BE2C (cell line): ENCODE results near the gene C3.

Source experiments
- DNase-seq: peaks from one replicate; pipeline ENCODE4 v3.0.0-alpha.2; 2020
- H3K27me3 ChIP-seq: fragments of 250-450 bp; sonication (Bioruptor Pico); 2 replicates; pipeline ENCODE4 v1.5.1; 2020; ENCODE audit warnings: mild to moderate bottlenecking
- H3K36me3 ChIP-seq: fragments of 250-450 bp; sonication (Bioruptor Pico); 2 replicates; pipeline ENCODE4 v1.5.1; 2020; ENCODE audit warnings: mild to moderate bottlenecking
- H3K4me1 ChIP-seq: fragments of 250-450 bp; sonication (Bioruptor Pico); 2 replicates; pipeline ENCODE4 v1.5.1; 2020
- H3K4me3 ChIP-seq: 2 replicates; pipeline ENCODE4 v1.5.1; 2011; ENCODE audit warnings: low read depth, low read length
- H3K9me3 ChIP-seq: fragments of 250-450 bp; sonication (Bioruptor Pico); 2 replicates; pipeline ENCODE4 v1.5.1; 2020
- TF ChIP-seq, protein P1 (sequence below): IDR thresholded peaks from 2 replicates; pipeline ENCODE4 v1.5.1; 2012; ENCODE audit warnings: mild to moderate bottlenecking, low read depth, low read length

C3 gene

DNA sequence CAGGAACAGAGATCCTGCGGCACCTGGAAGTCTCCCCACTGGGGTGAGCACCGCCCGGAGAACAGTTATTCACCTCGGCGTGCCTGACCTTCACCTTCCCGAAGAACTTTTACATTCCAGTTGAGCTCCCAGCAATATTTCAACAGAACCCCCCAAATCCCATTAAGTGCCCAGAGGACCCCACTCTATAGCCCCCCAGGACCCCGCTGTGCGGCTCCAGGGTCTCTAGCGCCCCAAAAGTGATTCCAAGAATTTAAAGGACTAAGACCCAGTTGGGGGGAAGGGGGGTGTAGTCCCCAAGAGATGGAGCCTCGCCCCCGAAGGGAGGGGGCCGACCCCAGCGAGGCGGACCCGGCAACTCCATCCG, 16.4 kb upstream of the C3 start:
- DNase-seq, result no peak
- H3K9me3 ChIP-seq, result no peaks in the 10 kb centered on the region
- peaks cover 5% of the 10 kb centered on the region for H3K4me1 ChIP-seq
- TF ChIP-seq, protein P1, sequence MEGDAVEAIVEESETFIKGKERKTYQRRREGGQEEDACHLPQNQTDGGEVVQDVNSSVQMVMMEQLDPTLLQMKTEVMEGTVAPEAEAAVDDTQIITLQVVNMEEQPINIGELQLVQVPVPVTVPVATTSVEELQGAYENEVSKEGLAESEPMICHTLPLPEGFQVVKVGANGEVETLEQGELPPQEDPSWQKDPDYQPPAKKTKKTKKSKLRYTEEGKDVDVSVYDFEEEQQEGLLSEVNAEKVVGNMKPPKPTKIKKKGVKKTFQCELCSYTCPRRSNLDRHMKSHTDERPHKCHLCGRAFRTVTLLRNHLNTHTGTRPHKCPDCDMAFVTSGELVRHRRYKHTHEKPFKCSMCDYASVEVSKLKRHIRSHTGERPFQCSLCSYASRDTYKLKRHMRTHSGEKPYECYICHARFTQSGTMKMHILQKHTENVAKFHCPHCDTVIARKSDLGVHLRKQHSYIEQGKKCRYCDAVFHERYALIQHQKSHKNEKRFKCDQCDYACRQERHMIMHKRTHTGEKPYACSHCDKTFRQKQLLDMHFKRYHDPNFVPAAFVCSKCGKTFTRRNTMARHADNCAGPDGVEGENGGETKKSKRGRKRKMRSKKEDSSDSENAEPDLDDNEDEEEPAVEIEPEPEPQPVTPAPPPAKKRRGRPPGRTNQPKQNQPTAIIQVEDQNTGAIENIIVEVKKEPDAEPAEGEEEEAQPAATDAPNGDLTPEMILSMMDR, result no peak
- H3K36me3 ChIP-seq, result no peaks in the 10 kb centered on the region
- peak overlapping the region; percentile 85 for H3K4me3 ChIP-seq
- no peaks in the 10 kb centered on the region for H3K27me3 ChIP-seq

DNA sequence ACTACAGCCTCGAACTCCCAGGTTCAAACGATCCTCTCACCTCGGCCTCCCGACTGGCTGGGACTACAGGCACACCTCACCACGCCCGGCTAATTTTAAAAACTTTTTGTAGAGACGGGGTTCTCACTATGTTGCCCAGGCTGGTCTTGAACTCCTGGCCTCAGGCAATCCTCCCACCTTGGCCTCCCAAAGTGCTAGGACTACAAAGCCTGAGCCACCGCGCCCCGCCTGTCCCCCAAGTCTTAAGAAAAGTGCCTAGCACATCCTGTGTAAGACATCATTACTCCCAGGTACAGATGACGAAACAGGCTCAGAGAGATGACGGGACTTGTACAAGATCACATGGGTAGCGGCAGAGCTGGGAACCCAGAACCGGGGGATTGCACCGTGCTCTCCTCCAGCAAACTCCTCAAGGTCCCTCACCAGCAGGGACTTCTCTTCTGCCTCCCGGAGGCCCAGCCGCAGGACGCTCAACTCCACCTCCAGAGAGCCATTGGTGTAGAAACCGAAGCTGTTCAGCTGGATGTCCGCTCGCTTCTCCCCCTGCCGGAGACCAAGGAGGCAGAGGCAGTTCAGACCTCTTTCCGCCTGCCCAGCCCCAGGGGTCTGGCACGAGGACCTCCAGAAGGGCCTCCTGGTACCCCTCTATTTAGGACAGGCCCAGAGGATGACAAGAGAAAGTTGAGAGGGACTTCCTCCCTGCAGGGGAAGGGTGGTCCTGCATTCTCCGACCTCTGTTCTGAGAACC, 15.9 kb upstream of the C3 start:
- peak; percentile 77 for DNase-seq
- H3K36me3 ChIP-seq, result no peaks in the 10 kb centered on the region
- no peaks in the 10 kb centered on the region for H3K27me3 ChIP-seq
- no peaks in the 10 kb centered on the region for H3K9me3 ChIP-seq
- TF ChIP-seq, protein P1, result peak; percentile 55
- peak overlapping the region; percentile 85 for H3K4me3 ChIP-seq
- peaks cover 5% of the 10 kb centered on the region for H3K4me1 ChIP-seq

DNA sequence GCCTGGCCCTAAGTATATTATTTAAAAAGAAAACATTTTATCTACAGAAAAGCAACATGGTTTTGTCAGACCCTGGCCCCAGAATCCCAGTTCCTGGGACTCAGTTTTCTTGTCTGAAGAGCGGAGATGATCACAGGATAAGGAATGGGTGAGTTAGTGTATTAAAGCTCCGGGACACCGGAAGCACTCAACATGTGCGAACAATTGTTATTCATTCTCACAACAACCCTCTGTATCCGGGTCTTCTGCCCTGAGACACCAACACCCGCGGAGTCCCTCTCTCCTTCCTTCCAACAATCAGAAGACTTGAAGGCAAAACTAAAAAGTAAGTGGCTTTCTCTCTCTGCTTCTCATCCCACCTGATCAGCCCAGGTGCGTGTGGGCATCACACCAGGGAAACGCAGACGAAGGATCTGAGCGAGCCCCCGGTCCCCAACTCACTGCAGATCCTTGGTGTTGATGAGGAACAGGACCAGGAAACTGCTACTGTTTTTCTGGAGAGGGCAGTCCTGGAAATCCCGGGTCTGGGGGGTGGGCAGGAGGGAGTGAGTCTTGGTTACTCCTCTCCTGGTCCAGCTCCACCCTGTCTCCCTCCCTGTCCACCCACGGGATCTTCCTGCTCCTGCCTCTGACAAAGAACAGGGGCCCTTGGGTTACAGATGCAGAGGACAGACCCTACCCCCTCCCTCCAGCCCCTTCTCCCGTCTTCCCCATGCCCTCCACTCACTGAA, 14.9 kb upstream of the C3 start:
- no peak overlapping the region for H3K4me3 ChIP-seq
- H3K4me1 ChIP-seq, result peaks cover 5% of the 10 kb centered on the region
- no peak for DNase-seq
- H3K27me3 ChIP-seq, result no peaks in the 10 kb centered on the region
- H3K36me3 ChIP-seq, result no peaks in the 10 kb centered on the region
- no peaks in the 10 kb centered on the region for H3K9me3 ChIP-seq
- TF ChIP-seq, protein P1, result no peak

DNA sequence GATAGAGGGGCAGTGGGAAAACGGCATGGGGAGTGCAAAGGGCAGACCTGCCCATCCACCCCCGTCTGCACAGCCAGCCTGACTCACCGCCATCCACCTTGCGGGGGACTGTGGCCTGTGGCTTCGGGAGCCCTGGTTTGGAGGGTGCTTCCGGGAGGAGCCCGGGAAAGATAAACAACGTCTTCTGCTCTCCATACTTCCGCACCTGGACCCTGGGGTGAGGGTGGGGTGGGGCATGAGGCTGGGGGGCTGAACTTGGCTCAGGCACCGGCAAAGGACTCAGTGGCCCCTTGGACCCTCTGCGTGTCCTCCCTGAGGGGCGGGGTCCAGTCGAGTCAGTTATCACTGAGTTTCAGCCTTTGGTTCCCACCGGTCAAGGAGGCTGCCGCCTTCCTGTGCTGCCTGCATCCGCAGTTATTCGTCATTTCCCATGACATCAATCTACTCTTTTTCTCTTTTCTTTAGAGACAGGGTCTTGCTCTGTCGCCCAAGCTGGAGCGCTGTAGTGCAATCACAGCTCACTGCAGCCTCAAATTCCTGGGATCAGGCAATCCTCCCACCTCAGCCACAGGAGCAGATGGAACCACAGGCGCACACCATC, 13.7 kb upstream of the C3 start:
- Histone ChIP-seq H3K27me3 (no peaks in the 10 kb centered on the region), H3K36me3 (no peaks in the 10 kb centered on the region), H3K4me1 (peaks cover 5% of the 10 kb centered on the region), H3K9me3 (no peaks in the 10 kb centered on the region), H3K4me3 (no peak overlapping the region)
- TF ChIP-seq, protein P1, result no peak
- no peak for DNase-seq

DNA sequence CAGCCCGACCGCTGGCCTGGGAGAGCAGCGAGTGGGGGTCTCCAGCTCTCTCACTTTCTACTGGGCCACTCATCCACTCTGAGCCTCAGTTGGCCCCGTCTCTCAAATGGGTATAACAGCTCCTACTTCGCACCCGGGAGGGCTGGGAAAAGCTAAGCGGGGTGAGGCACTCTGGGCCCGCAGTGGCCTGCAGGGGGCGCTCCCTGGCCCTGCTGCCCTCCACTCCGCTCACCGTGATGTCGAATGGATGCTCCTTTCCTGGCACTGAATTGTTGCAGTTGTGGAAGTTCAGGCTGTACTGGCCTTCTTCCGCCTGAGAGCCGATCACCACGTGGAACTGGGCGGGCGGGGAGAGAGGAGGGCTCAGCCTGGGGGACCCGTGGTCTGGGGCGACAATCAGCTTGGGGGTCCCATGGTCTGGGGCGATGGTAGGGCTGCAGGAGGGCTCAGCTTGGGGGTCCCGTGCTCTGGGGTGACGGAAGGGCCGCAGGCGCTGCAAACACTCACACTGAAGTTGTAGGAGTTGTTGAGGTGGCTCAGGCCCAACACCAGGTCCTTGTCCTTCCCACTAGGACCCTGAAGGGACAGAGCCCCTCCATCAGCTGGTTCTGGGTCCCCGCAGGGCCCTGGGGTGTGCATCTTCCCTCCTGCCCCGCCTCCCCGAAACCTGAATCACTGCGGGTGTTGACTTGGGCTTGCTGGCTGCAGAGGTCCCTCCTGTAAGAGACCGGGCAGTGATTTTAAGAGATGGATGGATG, 13.1 kb upstream of the C3 start:
- TF ChIP-seq, protein P1, result no peak
- H3K4me1 ChIP-seq, result no peaks in the 10 kb centered on the region; the same call in 1 of the 2 replicates
- H3K27me3 ChIP-seq, result no peaks in the 10 kb centered on the region
- H3K4me3 ChIP-seq, result no peak overlapping the region
- no peaks in the 10 kb centered on the region for H3K9me3 ChIP-seq
- DNase-seq, result no peak
- H3K36me3 ChIP-seq, result no peaks in the 10 kb centered on the region
